OCI-LY7 (cell line): Measurements from ENCODE around the gene XDH. TPM values are rescaled to one million over a fixed set of nuclear protein-coding genes. Genes with fewer than 3 reads are reported as not detected.

Experiments used
- BruUV-seq: library from RNA; stranded (reverse); fragments of 400-500 nt; replicated peaks from 2 replicates; lab custom pipeline; 2021; lab: Mats Ljungman, UMichigan
- CTCF ChIA-PET: fragments of 300-600 bp; sonication (Branson Sonifier 250); formaldehyde crosslinking; loops from one replicate; lab custom pipeline; 2022; ENCODE audit warnings: antibody characterized with exemption; ENCODE audit not compliant: unreplicated experiment; lab: Charles Lee
- POLR2A ChIA-PET: fragments of 300-600 bp; sonication (Branson Sonifier 250); formaldehyde crosslinking; loops from one replicate; lab custom pipeline; 2022; ENCODE audit warnings: antibody characterized with exemption; lab: Charles Lee
- DNase-seq: peaks from one replicate; pipeline ENCODE4 v3.0.0-alpha.2; 2015; ENCODE audit warnings: low spot score
- H2AFZ ChIP-seq: fragments of 200-600 bp; sonication (generic), shearing (Covaris generic); 2 replicates; pipeline ENCODE4 v1.6.1; 2014; ENCODE audit warnings: mild to moderate bottlenecking, antibody characterized with exemption, low read length, moderate library complexity
- H3K27ac ChIP-seq: fragments of 200-600 bp; sonication (generic); 2 replicates; pipeline ENCODE4 v1.5.1; 2014; ENCODE audit warnings: mixed run types, low read depth, mild to moderate bottlenecking, moderate library complexity, low read length, inconsistent platforms; ENCODE audit not compliant: poor library complexity, severe bottlenecking
- H3K36me3 ChIP-seq: fragments of 200-600 bp; sonication (generic); 2 replicates; pipeline ENCODE4 v1.6.1; 2014; ENCODE audit warnings: mild to moderate bottlenecking, antibody characterized with exemption, low read length, moderate library complexity, mixed read lengths; ENCODE audit not compliant: insufficient read depth
- H3K4me1 ChIP-seq: fragments of 200-600 bp; sonication (generic); 2 replicates; pipeline ENCODE4 v1.5.1; 2014; ENCODE audit warnings: mild to moderate bottlenecking, low read length; ENCODE audit not compliant: insufficient read depth, poor library complexity, severe bottlenecking
- H3K4me2 ChIP-seq: fragments of 200-600 bp; sonication (generic); 2 replicates; pipeline ENCODE4 v1.6.1; 2014; ENCODE audit warnings: mild to moderate bottlenecking, low read length
- H3K4me3 ChIP-seq: fragments of 200-600 bp; sonication (generic); 2 replicates; pipeline ENCODE4 v1.5.1; 2014; ENCODE audit warnings: mild to moderate bottlenecking, low read depth, low read length; ENCODE audit not compliant: poor library complexity, severe bottlenecking
- H3K79me2 ChIP-seq: fragments of 200-600 bp; sonication (generic); 2 replicates; pipeline ENCODE4 v1.6.1; 2016; ENCODE audit warnings: low read depth, mild to moderate bottlenecking, low read length, moderate library complexity, mixed read lengths; ENCODE audit not compliant: insufficient read depth
- H3K9me2 ChIP-seq: fragments of 200-600 bp; sonication (generic); 2 replicates; pipeline ENCODE4 v1.6.1; 2016; ENCODE audit warnings: mild to moderate bottlenecking, low read length, mixed read lengths; ENCODE audit not compliant: insufficient read depth
- H3K9me3 ChIP-seq: fragments of 200-600 bp; sonication (generic); 2 replicates; pipeline ENCODE4 v1.6.1; 2014; ENCODE audit warnings: mild to moderate bottlenecking, mixed run types, low read length, mixed read lengths
- H4K20me1 ChIP-seq: fragments of 200-600 bp; sonication (generic); 2 replicates; pipeline ENCODE4 v1.6.1; 2014; ENCODE audit warnings: mild to moderate bottlenecking, antibody characterized with exemption, low read length, moderate library complexity, mixed read lengths; ENCODE audit not compliant: insufficient read depth
- EZH2phosphoT487 ChIP-seq: fragments of 200-600 bp; sonication (generic); IDR thresholded peaks from 2 replicates; pipeline ENCODE4 v1.6.1; 2018; ENCODE audit warnings: low read depth, borderline replicate concordance, mild to moderate bottlenecking, mixed run types, antibody characterized with exemption, low read length, moderate library complexity, mixed read lengths
- intact Hi-C: fragments of 100-400 bp; cut with micrococcal nuclease; formaldehyde crosslinking; loops from one replicate; pipeline ENCODE4 v1.10.0; 2022; ENCODE audit not compliant: unreplicated experiment
- total RNA-seq, 2 experiments: library from RNA; depleted of rRNA in 1 of 2; stranded (reverse); fragments of >200 nt in 1 of 2; shearing (Covaris generic) in 1 of 2; gene quantifications; 2 replicates each; pipeline ENCODE4 v1.2.3, GENCODE V29; 2014 to 2022
- TF ChIP-seq, protein P1 (sequence below): fragments of 200-600 bp; sonication (generic); conservative IDR thresholded peaks from 2 replicates; pipeline ENCODE4 v1.5.1; 2014; ENCODE audit warnings: mild to moderate bottlenecking, antibody characterized with exemption, low read length, moderate library complexity, mixed read lengths

XDH gene
- total RNA-seq, 2 experiments from 2014 or later = not detected

DNA sequence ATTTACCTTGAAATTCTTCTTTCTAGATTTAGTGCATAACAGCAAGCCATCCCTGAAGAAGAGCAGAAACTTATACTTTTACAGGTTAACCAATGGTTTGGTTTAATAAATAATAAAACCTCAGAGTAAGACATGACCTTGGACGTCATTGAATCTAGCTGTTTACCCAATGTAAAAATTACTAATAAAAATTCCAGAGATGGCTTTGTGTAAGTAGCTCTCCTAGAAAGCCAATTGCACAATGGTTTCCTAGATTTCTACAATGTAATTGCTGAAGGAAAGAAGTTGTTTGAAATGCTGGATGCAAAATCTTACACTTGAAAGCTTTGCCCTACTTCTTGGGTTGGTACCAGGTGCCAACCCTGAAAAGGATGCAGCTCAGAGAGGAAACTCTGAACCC lies 1.5 kb downstream of the XDH start:
- intact Hi-C loops = no loop called here
- Histone ChIP-seq H3K79me2 (no peaks in the 10 kb centered on the region), H3K9me3 (0 out of 2 replicates have a peak, but pooled peaks cover under 1% of the 10 kb centered on the region), H3K9me2 (no peaks in the 10 kb centered on the region), H3K4me3 (no peak overlapping the region), H3K4me2 (no peak overlapping the region), H3K27ac (no peak overlapping the region), H3K36me3 (no peaks in the 10 kb centered on the region), H4K20me1 (no peaks in the 10 kb centered on the region), H2AFZ (no peak overlapping the region), H3K4me1 (peaks cover 3% of the 10 kb centered on the region)
- CTCF ChIA-PET = no interaction called here
- POLR2A ChIA-PET = interaction anchor here (0.6 kb wide), 1 partner anchor 610 kb away, joined by 3 read pairs; no protein-coding TSS in a partner anchor
- TF ChIP-seq EZH2phosphoT487 = no peak
- TF ChIP-seq, protein P1, sequence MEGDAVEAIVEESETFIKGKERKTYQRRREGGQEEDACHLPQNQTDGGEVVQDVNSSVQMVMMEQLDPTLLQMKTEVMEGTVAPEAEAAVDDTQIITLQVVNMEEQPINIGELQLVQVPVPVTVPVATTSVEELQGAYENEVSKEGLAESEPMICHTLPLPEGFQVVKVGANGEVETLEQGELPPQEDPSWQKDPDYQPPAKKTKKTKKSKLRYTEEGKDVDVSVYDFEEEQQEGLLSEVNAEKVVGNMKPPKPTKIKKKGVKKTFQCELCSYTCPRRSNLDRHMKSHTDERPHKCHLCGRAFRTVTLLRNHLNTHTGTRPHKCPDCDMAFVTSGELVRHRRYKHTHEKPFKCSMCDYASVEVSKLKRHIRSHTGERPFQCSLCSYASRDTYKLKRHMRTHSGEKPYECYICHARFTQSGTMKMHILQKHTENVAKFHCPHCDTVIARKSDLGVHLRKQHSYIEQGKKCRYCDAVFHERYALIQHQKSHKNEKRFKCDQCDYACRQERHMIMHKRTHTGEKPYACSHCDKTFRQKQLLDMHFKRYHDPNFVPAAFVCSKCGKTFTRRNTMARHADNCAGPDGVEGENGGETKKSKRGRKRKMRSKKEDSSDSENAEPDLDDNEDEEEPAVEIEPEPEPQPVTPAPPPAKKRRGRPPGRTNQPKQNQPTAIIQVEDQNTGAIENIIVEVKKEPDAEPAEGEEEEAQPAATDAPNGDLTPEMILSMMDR = no peak
- DNase-seq = no peak
- no TSS peak for BruUV-seq

DNA sequence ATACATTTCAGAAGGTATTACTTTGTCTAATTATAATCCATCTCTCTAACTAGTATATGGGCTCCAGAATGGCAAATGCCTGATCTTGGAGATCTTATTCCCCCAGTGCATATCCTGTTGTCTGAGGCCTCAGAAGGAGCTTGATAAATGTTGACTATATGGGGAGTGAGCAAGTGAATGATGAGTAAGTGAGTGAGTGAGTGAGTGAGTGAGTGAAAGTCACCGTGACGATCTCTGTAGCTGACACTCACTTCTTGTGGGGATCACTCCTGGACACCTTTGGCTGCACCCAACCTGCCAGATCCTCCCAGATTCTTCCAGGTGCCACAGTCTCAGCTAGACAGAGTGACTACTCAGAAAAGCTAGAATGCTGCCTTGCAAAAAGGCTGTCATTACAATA lies 2.8 kb downstream of the XDH start:
- H2AFZ ChIP-seq = no peak overlapping the region
- no peaks in the 10 kb centered on the region for H3K9me3 ChIP-seq
- CTCF ChIA-PET = no interaction called here
- H3K36me3 ChIP-seq = no peaks in the 10 kb centered on the region
- no peaks in the 10 kb centered on the region for H4K20me1 ChIP-seq
- POLR2A ChIA-PET = interaction anchor here (0.6 kb wide), 1 partner anchor 1023 kb away, joined by 3 read pairs; no protein-coding TSS in a partner anchor
- H3K9me2 ChIP-seq = no peaks in the 10 kb centered on the region
- no peaks in the 10 kb centered on the region for H3K79me2 ChIP-seq
- no TSS peak for BruUV-seq
- no peak overlapping the region for H3K4me3 ChIP-seq
- TF ChIP-seq EZH2phosphoT487 = no peak
- TF ChIP-seq, protein P1 = no peak
- intact Hi-C loops = no loop called here
- no peak overlapping the region for H3K27ac ChIP-seq
- H3K4me2 ChIP-seq = no peak overlapping the region
- peaks cover 3% of the 10 kb centered on the region for H3K4me1 ChIP-seq
- DNase-seq = no peak

DNA sequence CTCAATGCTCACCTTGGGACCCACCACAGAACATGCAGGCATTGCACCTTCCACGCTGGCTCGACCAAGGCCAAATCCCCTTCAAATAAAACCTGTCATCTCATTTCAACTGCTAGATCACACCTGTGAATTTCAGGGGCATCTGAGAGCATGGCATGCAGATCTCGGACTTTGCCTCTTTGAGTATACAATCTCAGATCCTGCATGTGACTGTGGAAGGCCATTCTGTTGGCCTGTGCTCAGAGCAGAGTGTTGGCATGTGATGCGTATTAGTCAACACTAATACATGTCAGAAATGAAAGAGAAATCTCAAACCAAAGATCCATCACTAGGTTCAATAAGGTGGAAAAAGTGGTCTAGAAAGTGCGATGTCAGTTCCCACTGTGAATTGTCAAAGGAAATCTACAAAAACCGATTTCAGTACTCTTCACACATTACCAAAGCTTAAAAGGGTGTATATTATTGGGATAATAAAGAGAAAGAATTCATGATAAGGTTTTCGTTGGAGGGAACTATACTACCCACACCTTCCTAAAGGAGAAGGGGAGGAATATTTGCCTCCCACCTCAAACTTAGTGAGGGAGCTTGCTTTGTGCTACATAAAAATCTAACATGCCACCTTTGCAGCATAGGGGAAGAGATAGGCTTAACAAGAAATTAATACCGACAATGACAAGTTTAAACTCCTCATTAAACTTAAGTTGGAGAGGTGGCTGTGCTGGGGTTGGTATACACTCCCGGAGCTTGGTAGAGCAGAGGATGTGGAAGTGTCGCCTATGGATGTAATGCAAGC lies 7.8 kb downstream of the XDH start:
- DNase-seq = no peak
- Histone ChIP-seq H3K36me3 (no peaks in the 10 kb centered on the region), H3K9me3 (no peaks in the 10 kb centered on the region), H3K4me2 (no peak overlapping the region), H3K79me2 (no peaks in the 10 kb centered on the region), H3K4me1 (no peaks in the 10 kb centered on the region), H3K9me2 (no peaks in the 10 kb centered on the region), H3K27ac (no peak overlapping the region), H2AFZ (no peak overlapping the region), H3K4me3 (no peak overlapping the region), H4K20me1 (no peaks in the 10 kb centered on the region)
- TF ChIP-seq EZH2phosphoT487 = no peak
- TF ChIP-seq, protein P1 = no peak
- intact Hi-C loops = no loop called here
- ChIA-PET CTCF (no interaction called here), POLR2A (interaction anchor here (1.5 kb wide), 1 partner anchor 15 kb away, joined by 3 read pairs; no protein-coding TSS in a partner anchor)
- no TSS peak for BruUV-seq
